AML-193 (cell line): Measurements from ENCODE around the gene ACOXL.

Experiments
- DNase-seq, 2 experiments: peaks; one replicate each; lab custom pipeline; 2025; lab: John Stamatoyannopoulos, UW

Gene ACOXL

DNA sequence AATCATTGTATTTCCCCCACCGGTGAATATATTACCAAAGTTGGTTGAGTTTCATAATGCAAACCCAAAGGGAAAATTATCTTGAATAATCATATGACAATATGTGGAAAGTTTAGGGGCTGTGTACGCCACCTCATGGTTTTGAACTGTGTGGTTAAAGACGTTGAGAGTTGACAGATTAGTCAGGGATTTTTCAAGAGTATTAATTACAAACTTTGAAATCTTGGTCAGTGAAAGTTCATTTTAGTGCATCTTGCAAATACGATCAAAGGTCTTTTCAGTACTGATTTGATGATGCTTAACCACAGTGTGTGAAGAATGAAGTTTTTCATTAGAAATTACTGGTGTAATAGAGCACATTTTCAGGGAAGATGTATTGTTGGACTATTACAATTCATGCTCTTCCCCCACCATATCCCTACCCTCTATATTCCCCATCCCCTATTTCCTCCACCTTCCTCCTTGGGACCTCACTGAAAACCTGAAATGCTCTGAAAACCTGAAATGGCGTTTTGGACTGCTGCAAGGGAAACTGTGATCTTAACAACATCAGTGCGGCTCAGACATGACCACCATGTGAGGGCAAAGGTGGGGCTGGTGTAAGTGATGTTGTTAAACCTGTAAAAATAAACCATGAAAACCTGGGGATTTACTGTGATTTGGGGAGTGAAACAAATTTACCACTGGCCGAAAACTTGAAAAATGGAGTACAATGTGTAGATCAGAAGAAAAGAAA, 383.8 kb downstream of the ACOXL start:
- DNase-seq: peak in 1 of 2 experiments; percentile 20

DNA sequence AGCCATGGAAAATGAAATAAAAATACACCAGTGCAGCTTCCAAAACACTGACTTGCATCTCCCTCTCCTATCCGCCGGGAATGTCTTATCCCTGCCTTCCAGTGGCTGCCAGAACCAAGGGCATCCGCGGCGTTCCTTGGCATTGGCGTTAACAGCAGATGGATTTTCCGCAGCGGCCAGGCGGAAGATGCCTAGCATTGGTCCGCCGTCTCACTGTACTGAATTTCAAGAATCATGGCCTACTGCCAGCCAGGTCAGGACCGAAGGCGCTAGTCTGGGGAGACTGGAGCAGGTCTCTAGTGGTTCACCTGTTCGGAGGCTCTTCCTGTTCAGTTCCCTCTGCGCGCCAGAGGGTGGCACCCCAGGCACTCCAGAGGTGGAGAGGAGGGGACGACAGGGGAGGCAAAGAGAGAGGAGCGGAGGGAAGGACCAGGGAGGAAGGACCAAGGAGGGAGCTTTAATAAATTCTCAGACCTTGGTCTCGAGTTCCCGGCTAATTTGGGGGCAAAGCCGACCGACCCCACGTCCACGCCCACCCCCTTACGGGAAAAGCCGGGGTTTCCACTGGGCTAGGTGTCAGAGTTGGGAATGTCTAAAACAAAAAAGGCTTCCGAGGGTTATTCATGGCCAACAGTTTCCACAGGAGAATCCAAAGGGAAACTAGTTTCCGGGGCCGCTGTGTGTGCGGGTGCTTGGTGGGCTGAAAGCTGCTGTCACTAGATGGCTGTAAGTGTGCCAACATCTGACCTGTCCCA, 384.6 kb downstream of the ACOXL start:
- DNase-seq: peak; percentile 29 to 55

DNA sequence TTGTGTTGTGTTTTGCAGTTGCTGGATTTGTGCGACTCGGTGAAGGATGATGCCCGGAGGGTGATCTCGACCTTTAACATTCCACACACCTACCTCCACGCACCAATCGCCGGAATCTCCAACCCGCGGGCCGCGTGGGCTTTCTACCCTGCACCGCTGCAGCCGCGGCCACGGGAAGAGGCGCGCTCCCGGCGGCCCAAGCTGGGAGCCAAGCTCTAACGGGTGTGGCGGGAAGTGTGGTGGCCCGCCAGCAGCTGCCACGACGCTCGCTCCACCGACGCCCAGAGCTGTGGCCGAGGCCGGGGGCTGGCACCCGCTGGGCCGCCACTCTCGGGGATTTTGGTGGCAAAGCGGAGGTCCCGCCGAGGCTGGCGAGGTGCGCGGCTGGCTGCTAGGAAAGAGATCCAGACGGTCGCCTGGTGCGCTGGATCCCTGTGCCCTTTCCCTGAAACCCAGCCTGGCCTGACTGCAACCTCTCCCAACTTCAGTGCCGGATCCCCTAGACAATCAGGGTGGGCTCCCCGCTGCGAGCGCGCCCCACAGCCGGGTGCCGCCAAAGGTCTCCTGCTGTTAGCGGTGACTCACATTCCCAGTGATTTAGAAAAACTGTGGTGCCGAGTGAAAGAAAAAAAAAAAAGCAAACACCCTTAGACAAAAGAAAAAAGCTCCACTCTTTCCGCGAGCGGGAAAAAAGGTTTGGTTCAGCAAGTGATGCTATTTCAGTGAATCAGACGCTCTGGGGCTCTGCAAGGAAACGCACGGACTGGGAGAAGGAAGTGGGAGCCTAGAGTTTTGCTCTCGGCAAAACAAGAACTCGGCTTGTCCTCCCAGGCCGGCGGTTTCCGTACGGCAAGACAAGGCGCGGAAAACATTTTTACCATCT, 385.5 kb downstream of the ACOXL start:
- no peak for DNase-seq

DNA sequence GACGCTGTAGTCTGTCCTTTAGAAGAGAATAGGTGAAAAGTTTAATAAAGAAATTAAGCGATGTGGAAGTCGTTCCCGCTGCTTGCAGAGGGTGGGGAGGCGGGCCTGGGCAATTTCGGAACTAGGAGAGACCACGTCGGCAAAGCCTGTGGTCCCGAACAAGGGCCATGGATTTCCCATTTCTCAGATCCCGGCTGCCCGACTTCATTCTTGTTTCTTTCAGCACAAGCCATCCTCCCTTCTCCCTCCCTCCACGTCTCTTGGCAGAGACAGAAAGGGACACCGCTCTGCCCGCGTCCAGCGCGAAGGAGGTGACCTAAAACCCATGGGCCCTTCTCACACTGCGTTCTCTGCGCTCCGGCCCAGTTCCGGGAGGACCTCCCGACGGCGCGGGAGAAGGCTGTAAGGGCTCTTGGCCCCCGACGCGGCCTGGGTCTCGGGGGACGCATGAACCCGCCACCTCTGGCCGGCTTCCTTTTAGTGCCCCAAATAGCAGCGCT, 386.2 kb downstream of the ACOXL start:
- DNase-seq: no peak

DNA sequence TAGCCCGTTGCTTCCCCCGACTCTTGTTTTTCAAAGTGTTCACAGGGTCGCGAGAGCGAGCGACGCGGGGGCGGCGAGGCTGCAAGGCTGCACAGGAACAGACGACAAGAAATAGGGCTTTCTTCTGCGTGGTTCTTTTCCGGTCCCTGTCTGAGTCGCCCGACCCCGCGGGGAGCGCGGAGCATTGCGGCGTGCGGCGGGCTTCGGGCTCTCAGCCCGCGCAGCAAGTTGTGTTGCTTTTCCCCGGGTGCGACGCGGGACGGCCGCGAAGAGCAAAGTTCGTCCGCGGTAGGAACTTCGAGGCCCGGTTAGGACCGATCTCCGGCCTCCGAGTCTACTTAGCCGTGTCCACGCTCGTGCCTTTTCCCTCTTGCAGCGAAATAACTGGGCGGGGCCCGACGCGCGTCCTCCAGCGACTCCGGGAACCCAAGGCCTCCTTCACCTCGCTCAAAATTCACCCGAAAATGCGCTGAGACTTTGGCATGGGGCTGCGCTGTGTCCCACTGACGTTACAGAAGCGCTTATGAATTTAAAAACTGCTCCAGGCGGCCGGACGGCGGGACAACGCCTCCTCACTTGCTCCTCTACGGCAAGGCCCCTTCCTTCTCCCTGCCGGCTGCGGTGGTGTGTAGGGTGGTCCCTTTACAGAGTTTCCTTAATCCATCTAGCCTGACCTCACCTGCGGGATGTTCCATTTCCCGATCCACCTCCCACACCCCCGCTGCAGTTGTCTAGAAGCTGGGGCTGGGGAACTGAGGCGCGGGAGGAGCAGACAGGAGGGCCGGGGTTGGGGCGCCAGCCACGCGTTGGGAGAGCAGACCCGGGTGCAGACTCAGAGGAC, 386.8 kb downstream of the ACOXL start:
- DNase-seq: no peak

DNA sequence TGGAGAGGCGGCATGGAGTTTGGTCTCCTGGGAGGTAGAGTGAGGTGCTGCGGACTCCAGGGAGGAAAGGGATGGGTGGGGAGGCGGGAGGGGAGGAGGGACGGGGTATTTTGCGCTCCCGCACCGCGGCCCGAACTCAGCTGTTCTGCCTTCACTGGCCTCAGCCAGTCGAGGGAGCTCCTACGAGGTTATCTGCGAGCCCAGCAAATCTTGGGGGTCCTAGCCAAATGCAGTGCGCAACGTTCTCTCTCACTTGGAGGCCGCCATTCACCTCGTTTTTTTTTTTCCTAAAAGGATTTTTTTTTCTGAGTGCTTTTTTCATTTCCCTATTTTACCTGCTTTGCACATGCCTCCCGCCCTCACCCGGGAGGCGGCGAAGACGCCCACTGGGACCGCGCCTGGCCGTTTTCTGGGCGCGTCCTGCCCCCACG, 387.5 kb downstream of the ACOXL start:
- no peak for DNase-seq

DNA sequence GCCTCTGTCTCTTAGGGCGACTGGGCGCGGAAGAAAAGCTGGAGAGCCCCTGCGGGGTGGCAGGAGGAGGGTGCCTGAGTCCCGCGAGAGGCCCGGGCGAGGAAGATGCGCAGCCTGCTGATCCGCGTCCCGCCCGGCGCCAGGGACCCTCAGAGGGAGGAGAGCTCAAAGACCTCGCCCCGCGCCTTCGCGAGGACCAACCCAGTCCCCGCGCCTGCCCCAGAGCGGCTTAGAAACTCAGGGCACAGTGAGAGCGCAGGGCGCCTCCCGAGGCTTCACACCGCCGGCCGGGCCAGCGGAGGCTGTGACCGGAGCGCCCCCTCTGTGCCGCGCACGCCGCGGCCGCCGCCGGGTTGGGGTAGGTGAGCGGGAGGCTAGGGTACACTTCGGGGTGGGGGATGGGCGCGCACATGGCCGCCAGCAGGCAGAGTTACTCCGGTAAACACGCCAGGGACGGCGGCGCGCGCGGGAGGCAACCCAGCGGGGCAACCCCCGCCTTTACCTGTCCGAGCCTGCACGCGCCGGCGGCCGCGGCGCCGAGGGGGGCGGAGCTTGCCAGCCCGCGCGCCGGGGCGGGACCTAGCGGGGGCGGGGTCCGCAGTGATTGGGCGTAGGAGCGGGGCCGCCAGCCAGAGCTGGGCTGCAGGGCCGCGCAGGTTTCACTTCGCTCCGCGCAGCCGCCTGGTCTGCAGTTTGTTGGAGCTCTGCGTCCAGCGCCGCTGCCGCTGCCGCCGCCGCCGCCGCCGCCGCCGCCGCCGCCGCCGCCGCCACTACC, 388.1 kb downstream of the ACOXL start, which contains the start of gene BCL2L11:
BCL2L11 (plus strand) TSS at position 662 of the 775 bp plus-strand sequence. CDS start 2,832 bp downstream, outside the sequence.
- peak; percentile 81 to 83 for DNase-seq

DNA sequence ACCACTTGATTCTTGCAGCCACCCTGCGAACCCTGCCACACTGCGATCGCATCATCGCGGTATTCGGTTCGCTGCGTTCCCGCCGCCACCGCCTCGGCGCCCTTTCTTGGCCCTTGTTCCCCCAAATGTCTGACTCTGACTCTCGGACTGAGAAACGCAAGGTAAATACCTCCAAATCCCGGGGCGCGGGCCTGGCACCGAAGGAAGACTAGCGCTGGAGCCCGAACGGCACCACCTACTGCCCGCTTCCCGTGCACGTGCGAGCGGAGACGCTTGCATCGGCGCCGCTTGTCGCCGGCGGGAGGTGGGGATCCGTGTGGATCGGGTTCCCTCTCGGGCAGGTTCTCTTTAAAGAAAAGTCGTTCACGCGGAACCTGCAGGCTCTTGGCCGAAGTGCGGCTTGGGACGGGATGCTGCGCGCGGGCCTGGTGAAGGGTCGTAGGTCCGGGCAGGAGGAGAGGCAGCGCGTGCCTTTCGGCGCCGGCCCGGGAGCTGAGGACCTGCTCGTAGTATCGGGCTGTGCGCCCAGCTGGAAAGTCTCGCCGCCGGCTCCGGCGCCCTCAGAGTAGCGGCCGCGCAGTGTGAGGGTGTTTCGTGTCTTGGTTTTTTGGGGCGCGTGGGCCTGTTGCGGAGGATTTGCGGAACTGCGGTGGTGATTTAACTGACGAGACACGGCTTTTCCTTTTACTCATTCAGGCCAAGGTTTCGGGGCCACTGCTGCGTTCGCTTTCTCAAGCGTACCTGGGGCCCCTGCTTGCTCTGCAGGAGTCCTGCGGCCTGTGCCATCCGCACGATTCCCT, 388.9 kb downstream of the ACOXL start:
- DNase-seq: peak in 1 of 2 experiments; percentile 23

DNA sequence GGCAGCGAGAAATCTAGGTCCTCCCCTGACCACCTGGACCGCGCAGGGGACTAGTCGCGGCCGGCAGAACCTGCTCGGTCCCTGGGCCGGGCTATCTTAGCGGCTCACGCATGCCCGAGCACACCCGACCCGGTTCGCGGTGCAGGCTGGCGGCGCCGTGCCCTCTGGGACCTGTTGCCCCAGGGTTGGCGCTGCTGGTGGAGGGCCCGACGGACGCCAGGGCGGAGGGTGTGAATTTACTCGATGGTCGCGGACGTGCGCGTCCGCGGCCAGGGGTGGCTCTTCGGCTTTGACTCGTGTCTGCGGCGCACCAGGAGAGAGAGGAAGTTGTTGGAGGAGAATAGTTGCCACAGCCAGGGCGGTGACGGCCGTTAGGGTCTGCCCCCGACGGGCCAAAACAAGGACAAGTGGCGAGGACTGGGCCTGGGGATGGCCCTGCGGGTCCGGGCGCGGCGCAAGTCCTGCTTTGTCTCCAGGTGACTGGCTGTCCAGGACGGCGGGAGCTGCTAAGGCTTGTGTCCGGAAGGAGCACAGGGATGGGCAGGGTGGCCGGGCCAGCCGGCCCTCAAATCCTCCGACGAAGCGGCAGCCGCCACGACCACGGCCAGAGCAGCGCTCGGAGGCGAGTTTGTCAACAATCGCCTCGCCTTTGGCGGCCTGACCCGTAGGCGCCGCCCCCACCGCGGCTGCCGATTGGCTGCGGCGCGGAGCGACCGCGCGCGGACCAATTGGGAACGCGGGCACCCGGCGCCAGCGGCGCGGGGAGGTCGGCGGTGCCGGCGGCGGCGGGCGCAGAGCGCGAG, 389.7 kb downstream of the ACOXL start:
- DNase-seq: peak; percentile 73 to 80

DNA sequence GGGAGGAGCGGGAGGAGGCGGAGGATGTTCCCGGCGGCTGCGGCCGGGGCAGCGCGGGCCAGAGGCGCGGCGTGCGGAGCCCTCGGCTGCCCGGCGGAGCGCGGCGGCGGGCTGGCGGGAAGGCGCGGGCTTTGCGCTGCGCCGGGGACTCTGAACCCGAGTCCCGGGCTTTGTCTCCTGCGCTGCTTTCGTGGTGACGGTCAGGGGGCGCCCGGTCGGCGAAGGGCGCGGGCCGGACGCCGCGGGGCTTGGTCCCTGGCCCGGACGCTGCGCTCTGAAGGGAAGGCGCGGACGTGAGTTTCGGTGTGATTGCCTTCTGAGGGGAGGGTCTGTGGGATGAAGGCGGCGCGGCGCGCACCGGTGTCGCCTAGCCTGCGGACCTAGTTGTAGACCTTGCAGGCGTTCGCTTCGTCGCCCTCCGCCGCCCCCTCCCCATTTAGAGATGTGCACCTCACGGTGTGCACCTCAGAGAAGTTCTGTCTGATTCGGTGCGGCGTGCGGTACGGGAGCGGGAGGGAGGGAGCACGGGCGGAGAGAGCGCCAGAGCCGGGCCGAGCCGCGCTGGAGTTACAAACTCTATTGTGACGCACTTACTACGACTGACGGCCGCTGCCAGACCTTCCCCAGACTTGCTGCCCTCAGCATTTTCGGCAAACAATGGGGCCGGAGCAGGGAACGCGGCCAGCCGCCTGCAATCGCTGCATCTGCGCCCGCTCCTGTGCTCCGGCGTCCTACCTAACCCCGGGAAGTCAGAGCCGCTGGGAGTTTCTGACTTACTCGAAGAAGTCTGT, 390.5 kb downstream of the ACOXL start:
- peak; percentile 41 to 44 for DNase-seq

DNA sequence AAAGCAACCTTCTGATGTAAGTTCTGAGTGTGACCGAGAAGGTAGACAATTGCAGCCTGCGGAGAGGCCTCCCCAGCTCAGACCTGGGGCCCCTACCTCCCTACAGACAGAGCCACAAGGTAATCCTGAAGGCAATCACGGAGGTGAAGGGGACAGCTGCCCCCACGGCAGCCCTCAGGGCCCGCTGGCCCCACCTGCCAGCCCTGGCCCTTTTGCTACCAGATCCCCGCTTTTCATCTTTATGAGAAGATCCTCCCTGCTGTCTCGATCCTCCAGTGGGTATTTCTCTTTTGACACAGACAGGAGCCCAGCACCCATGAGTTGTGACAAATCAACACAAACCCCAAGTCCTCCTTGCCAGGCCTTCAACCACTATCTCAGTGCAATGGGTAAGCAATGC, 391.4 kb downstream of the ACOXL start:
- no peak for DNase-seq

DNA sequence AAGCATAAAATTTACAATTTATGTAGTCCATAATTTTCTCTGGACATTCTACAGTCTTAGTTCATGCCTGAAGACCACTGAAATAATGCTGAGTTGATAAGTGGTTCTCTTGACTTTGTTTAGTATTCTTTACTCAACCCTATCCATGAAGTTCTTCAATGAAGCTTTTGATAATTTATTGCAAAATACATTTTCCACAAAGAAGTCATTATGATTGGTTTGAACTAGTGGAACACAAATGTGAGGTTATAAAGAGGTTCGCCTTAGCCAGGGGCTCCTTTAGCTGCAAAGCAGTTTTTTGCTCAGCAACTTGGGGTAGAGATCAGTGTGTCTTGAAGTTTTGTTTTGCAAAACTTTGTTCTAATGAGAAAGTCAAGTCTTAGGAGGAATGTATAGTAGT, 394.2 kb downstream of the ACOXL start:
- DNase-seq: no peak

DNA sequence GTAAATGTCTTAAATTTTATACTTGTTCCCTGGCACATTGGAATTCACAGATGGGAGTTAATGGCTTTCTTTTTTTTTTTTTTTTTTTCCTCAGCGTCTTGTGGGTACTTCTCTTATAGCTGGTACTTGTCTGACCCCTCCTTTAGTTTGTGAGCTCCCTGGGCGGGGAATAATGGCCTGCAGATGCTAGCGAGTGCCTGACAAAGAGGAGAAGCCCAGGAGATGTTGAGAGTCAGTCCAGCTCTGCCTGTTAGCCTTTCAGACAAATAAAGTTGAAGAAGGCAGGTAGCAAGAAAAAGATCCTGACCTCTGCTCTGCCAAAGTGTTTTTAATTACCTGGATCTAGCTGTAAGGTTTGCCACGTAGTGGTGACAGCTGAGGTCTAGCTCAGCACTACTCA, 395.0 kb downstream of the ACOXL start:
- DNase-seq: no peak

DNA sequence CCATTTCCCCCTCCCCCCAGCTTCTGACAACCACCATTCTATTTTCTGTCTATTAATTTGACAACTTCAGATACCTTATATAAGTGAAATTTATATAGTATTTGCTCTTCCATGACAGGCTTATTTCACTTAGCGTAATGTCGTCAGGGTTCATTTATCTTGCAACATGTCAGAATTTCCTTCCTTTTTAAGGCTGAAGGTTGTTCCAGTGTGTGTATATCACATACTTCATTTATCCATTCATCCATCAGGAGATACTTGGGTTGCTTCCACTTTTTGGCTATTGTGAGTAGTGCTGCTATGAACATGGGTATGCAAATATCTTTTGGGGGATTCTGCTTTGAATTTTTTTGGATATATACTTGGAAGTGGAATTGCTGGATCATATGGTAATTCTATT, 395.7 kb downstream of the ACOXL start:
- no peak for DNase-seq

DNA sequence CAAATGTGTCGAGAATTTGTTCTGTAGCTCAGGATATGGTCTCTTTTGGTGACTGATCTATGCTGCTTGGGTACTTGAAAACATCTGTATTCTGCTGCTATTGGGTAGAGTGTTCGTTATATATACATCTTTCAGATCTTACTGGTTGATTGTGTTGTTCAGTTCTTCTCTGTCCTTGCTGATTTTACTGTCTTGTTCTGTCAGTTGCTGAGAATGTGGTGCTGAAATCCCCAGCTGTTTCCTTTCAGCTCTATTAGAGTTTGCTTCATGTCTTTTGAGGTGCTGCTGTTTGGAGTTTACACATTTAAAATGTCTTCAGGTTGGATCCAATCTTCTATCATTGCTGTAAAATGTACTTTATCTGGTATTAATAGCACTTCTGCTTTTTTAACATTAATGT, 401.2 kb downstream of the ACOXL start:
- no peak for DNase-seq

DNA sequence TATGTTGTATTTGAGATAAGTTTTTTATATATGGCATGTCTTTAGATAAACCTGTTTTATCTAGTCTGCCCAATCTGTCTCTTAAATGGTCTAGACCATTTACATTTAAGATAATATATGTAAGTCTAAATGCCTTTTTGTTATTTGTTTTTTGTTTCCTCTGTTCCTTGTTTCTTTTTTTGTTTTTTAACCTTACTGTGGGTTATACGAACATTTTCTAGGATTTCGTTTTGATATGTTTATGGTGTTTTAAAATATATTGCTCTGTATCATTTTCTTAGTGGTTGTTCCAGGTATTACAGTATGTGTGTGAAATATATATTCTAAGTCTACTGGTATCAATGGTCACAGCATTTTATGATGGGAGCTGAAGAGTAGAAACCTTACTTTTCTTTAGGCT, 401.7 kb downstream of the ACOXL start:
- DNase-seq: no peak

DNA sequence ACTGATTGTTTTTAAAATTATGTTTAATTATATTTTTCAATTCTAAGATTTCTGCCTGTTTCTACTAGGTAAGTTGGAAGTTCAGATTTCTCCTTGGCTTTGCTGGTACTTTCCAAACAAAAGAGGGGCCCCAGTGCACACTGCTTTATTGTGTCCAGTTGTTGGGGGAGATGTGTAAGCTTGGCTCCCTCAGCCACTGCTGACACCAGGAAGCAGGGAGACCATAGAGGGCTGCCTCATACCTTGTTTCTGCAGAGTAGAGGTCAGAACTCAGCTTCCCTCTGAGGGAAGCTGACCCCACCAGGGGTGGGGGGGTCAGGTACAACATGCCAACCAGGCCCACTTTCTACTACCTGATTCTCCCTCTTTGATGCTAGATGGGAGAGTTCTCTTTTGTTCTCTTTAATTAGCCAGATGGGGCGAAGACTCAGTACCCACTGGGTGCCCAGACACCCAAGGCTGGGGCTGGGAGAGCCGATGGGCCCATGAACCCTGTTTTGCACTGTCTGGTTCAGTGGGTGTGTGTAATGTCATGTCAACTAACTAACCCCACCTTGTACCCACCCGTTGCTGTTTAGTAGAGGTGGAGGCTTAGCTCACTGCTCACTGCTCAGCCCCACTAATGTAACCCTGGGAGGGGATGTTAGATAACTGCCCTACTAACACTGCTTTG, 403.0 kb downstream of the ACOXL start:
- no peak for DNase-seq
